Measurements from ENCODE around the gene DOCK10.

The DOCK10 gene

DNA sequence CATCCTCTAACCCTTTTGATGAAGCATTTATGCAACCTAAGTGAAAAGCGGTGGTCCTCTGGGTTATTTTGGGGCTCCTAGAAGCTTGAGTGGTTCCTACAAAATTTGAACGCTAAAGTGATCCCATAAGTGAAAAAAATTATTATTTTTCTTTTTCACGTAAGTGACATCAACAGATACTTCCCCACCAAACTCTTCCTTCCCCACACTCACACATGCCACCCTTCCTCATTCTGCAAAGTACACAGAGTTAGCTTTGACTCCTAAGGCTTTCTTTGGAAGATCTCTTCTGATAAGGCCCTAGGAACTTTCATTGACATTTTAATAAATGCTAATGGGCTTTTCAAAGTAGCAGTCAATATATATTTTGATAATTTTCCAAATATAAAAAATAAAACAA, 109.7 kb downstream of the DOCK10 start:
- in situ Hi-C loops (cut with MboI; ENCODE audit: low sequenced_read_pairs, unreplicated experiment), result no loop called here
- TF ChIP-seq, protein P1, sequence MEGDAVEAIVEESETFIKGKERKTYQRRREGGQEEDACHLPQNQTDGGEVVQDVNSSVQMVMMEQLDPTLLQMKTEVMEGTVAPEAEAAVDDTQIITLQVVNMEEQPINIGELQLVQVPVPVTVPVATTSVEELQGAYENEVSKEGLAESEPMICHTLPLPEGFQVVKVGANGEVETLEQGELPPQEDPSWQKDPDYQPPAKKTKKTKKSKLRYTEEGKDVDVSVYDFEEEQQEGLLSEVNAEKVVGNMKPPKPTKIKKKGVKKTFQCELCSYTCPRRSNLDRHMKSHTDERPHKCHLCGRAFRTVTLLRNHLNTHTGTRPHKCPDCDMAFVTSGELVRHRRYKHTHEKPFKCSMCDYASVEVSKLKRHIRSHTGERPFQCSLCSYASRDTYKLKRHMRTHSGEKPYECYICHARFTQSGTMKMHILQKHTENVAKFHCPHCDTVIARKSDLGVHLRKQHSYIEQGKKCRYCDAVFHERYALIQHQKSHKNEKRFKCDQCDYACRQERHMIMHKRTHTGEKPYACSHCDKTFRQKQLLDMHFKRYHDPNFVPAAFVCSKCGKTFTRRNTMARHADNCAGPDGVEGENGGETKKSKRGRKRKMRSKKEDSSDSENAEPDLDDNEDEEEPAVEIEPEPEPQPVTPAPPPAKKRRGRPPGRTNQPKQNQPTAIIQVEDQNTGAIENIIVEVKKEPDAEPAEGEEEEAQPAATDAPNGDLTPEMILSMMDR (IDR thresholded peaks at IDR 0.05; ENCODE audit: borderline replicate concordance, control extremely low read depth, extremely low read depth, insufficient read depth, missing control alignments), result no peak
- DNase-seq (ENCODE audit: low spot score), result no peak

DNA sequence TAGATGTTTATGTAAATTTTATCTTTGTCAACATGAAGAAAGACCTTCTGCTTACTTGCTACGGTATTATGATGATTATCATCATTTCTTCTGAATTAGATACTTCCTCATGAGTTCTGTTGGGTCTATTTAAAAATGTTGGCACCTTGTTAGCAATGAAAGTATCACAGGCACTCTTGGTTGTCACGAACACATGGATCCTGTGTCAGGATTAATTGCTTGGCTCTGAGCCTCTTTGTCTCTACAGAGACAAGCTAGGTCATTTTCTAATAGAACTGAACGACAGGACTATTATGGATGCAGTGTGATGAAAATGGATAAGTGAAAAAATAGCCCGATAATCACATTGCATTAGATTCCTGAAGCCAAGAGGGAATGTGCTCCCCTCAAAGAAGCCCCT, 110.3 kb downstream of the DOCK10 start:
- TF ChIP-seq, protein P1 (IDR thresholded peaks at IDR 0.05; ENCODE audit: borderline replicate concordance, control extremely low read depth, extremely low read depth, insufficient read depth, missing control alignments), result no peak
- no peak for DNase-seq (ENCODE audit: low spot score)
- in situ Hi-C loops (cut with MboI; ENCODE audit: low sequenced_read_pairs, unreplicated experiment), result no loop called here

DNA sequence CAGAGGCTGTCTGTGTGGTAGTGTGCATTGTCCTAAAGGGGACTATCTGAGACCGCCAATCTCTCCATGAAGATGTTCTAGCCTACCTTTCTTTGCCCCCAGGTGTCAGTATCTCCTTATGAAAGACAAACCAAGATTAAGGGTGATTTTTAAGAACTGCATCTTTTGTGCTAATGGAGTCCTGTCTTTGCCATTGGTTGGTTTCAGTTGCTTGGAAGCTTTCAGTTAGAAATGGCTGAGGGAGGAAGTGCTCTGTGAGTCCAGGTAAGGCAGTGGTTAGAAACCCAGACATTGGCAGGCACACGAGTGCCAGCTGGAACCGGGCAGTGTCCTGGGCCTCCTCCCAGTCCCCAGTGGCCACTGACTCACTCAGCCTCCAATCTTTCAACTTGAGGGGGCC, 111.3 kb downstream of the DOCK10 start:
- in situ Hi-C loops (cut with MboI; ENCODE audit: low sequenced_read_pairs, unreplicated experiment), result no loop called here
- TF ChIP-seq, protein P1 (IDR thresholded peaks at IDR 0.05; ENCODE audit: borderline replicate concordance, control extremely low read depth, extremely low read depth, insufficient read depth, missing control alignments), result peak; percentile 32
- DNase-seq (ENCODE audit: low spot score), result no peak

DNA sequence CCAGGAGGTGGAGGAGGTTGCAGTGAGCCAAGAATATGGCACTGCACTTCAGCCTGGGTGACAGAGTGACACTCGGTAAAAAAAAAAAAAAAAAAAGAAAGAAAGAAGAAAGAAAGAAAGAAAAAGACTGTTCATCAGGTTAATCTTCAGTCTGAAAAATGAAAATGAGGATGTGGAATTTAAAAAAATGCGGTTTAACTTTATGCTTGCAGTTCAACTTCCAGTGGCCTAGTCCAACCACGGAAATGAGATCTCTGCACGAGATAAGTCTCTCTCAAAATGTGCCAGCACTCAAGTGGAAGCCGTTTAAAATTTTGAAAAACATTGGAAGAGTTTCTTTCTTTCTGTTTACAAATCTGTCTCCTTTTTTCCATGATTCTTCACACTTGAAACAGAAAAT, 112.1 kb downstream of the DOCK10 start:
- in situ Hi-C loops (cut with MboI; ENCODE audit: low sequenced_read_pairs, unreplicated experiment), result no loop called here
- no peak for DNase-seq (ENCODE audit: low spot score)
- TF ChIP-seq, protein P1 (IDR thresholded peaks at IDR 0.05; ENCODE audit: borderline replicate concordance, control extremely low read depth, extremely low read depth, insufficient read depth, missing control alignments), result no peak

DNA sequence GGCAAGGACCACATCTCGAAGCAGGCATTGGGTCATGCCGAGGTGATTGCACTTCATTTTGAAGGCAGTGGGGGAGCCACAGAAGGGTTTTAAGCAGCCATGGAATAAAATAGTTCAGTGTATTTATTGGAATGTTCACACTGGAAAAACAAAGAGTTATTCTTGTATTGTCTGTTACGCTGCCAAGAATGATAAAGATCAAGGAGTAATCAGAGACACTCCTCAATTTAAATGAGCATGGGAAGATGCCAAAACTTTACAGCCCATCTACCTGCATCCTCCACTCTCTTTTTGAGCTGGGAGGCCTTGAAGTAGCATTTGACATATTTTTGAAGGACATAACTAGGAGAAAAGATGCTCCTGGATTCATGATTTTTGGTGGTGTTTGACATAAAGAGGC, 112.8 kb downstream of the DOCK10 start:
- in situ Hi-C loops (cut with MboI; ENCODE audit: low sequenced_read_pairs, unreplicated experiment), result no loop called here
- TF ChIP-seq, protein P1 (IDR thresholded peaks at IDR 0.05; ENCODE audit: borderline replicate concordance, control extremely low read depth, extremely low read depth, insufficient read depth, missing control alignments), result no peak
- DNase-seq (ENCODE audit: low spot score), result no peak

DNA sequence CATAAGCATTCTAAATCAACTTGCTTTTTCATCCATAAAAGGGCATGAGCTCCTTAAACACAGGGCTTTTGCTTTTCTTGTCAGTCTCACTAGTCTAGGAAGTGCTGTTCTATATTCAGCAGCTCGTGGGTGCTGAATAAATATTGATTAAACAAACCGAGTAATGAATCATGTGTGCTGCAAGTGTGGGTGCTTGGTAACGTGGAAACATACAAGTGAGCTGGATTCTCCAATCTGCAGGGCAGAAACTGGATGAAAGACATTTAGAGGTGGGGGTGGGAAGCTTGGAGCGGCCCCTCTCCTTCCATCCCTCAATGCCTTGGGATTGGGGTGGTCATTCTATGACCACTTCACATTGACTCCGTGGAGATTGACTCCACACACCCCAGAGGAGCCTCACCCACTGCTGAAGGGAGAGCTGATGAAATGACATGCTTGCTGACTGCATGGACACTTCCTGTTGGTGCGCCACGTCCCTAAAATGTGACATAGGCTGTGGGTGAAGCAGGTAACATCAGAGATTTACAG, 114.6 kb downstream of the DOCK10 start:
- in situ Hi-C loops (cut with MboI; ENCODE audit: low sequenced_read_pairs, unreplicated experiment), result no loop called here
- TF ChIP-seq, protein P1 (IDR thresholded peaks at IDR 0.05; ENCODE audit: borderline replicate concordance, control extremely low read depth, extremely low read depth, insufficient read depth, missing control alignments), result no peak
- no peak for DNase-seq (ENCODE audit: low spot score)

DNA sequence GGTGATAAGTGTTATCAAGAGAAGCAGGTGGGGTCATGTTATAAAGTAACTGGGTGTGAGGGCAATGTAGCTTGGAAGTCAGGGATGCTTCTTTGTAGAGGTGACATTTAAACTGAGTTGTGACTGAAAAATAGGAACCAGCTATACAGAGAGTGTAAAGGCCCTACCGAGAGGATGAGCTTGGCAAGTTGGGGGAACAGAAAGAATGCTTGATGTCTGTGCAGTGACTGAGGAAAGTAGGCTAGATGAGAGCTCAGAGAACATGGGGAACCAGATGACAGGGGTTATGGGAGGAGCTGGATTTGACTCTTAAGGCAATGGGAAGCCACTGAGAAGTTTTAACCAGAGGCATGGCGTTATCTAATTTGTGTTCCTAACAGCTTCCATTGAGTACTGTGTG, 115.3 kb downstream of the DOCK10 start:
- TF ChIP-seq, protein P1 (IDR thresholded peaks at IDR 0.05; ENCODE audit: borderline replicate concordance, control extremely low read depth, extremely low read depth, insufficient read depth, missing control alignments), result no peak
- in situ Hi-C loops (cut with MboI; ENCODE audit: low sequenced_read_pairs, unreplicated experiment), result no loop called here
- no peak for DNase-seq (ENCODE audit: low spot score)
